ENCODE data around the gene SLC6A4.

The SLC6A4 gene

GRCh38 chr17:30236766-30237165, 1.3 kb upstream of the SLC6A4 start:
- peak overlapping the region; percentile 8 to 14 for H3K4me3 ChIP-seq (replicated peaks in 1 of 2; ENCODE audit: low read depth in 2 of 2, low read length in 2 of 2)
- TF ChIP-seq CTCF (IDR thresholded peaks at IDR 0.05; ENCODE audit: low read depth, low read length) = peak; percentile 49
- DNase-seq (ENCODE audit: low read depth in 2 of 2) = peak; percentile 44 to 49

GRCh38 chr17:30236297-30236624, 764 bp upstream of the SLC6A4 start:
- DNase-seq (ENCODE audit: low read depth in 2 of 2) = no peak
- H3K4me3 ChIP-seq (replicated peaks in 1 of 2; ENCODE audit: low read depth in 2 of 2, low read length in 2 of 2) = peak overlapping the region; percentile 48 to 49
- TF ChIP-seq CTCF (IDR thresholded peaks at IDR 0.05; ENCODE audit: low read depth, low read length) = no peak

GRCh38 chr17:30234964-30235363, 533 bp downstream of the SLC6A4 start:
- no peak for DNase-seq (ENCODE audit: low read depth in 2 of 2)
- TF ChIP-seq CTCF (IDR thresholded peaks at IDR 0.05; ENCODE audit: low read depth, low read length) = no peak
- peak overlapping the region; percentile 22 to 24 for H3K4me3 ChIP-seq (replicated peaks in 1 of 2; ENCODE audit: low read depth in 2 of 2, low read length in 2 of 2)

GRCh38 chr17:30234296-30234695, 1.2 kb downstream of the SLC6A4 start:
- no peak for TF ChIP-seq CTCF (IDR thresholded peaks at IDR 0.05; ENCODE audit: low read depth, low read length)
- H3K4me3 ChIP-seq (replicated peaks in 1 of 2; ENCODE audit: low read depth in 2 of 2, low read length in 2 of 2) = no peak overlapping the region
- DNase-seq (ENCODE audit: low read depth in 2 of 2) = no peak

GRCh38 chr17:30232824-30233427, 2.6 kb downstream of the SLC6A4 start:
- H3K4me3 ChIP-seq (replicated peaks in 1 of 2; ENCODE audit: low read depth in 2 of 2, low read length in 2 of 2) = no peak overlapping the region
- TF ChIP-seq CTCF (IDR thresholded peaks at IDR 0.05; ENCODE audit: low read depth, low read length) = no peak
- DNase-seq (ENCODE audit: low read depth in 2 of 2) = no peak

- TF ChIP-seq CTCF (IDR thresholded peaks at IDR 0.05; ENCODE audit: low read depth, low read length) = no peak
- no peak overlapping the region for H3K4me3 ChIP-seq (replicated peaks in 1 of 2; ENCODE audit: low read depth in 2 of 2, low read length in 2 of 2)
- DNase-seq (ENCODE audit: low read depth in 2 of 2) = no peak
Measured at GRCh38 chr17:30232015-30232823, 3.3 kb downstream of the SLC6A4 start.

Data from cardiac fibroblast (primary cell).